NCI-H2171 (cell line): ENCODE results near the gene NANS.
"Not testable (repeated sequence)": the region's sequence is repeated elsewhere in the genome, so short reads cannot be mapped to it uniquely, and the experiment has no call there.

Experiments used
- DNase-seq: peaks from one replicate; lab custom pipeline; 2025; lab: John Stamatoyannopoulos, UW

The NANS gene

GRCh38 chr9:98039607-98040017 is 16.9 kb upstream of the NANS start:
- DNase-seq = no peak

GRCh38 chr9:98040212-98040611 is 16.3 kb upstream of the NANS start:
- DNase-seq = no peak

- DNase-seq = no peak
These were observed 12.6 kb upstream of the NANS start for GRCh38 chr9:98043915-98044314.

GRCh38 chr9:98045234-98046179 is 11.0 kb upstream of the NANS start:
- no peak for DNase-seq

- no peak for DNase-seq
These were observed 10.4 kb upstream of the NANS start for GRCh38 chr9:98046180-98046543.

DNA sequence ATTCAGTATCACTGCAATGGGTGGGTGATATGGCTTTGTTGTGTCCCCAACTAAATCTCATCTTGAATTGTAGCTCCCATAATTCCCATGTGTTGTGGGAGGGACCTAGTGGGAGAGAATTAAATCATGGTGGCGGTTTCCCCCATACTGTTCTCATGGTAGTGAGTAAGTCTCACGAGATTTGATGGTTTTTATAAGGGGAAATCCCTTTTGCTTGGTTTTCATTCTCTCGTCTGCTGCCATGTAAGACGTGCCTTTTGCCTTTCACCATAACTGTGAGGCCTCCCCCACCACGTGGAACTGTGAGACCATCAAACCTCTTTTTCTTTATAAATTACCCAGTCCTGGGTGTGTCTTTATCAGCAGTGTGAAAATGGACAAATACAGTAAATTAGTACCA is 9.5 kb upstream of the NANS start:
- no peak for DNase-seq

GRCh38 chr9:98049288-98050072 is 7.1 kb upstream of the NANS start:
- no peak for DNase-seq

- no peak for DNase-seq
These were observed 6.2 kb upstream of the NANS start for GRCh38 chr9:98050351-98050750.

- no peak for DNase-seq
These were observed 2.1 kb upstream of the NANS start for GRCh38 chr9:98054376-98054951.

DNA sequence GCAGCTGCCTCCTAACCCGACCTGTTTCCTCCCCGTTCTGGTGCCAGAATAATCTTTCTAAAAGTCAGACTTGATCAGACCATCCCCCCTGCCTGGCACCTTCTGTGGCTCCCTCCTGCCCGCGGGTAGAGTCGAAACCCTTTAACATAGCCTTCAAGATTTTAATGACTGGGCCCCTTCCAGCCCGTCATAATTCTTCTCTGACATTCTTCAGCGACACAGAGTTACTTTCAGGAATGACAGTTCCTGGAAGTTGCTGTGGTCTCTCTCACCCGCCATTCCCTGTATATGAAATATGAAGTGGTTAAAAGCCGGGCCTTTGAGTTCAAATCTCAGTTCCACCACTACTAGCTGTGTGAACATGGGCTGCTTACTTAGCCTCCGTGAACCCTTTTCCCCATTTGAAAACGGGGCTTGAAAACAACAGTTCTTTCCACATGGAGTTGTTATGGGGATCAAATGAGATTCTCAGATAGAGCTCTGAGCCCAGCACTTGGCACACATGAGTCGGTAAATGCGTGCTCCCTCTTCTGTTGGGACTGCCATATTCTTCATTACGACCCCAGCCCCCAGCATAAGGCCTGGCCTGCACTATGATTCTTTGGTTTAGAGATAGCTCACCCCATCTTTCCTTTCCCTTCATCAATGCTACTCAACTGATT is 737 bp downstream of the NANS start:
- DNase-seq = no peak

GRCh38 chr9:98062161-98062560 is 5.6 kb downstream of the NANS start:
- DNase-seq = no peak

DNA sequence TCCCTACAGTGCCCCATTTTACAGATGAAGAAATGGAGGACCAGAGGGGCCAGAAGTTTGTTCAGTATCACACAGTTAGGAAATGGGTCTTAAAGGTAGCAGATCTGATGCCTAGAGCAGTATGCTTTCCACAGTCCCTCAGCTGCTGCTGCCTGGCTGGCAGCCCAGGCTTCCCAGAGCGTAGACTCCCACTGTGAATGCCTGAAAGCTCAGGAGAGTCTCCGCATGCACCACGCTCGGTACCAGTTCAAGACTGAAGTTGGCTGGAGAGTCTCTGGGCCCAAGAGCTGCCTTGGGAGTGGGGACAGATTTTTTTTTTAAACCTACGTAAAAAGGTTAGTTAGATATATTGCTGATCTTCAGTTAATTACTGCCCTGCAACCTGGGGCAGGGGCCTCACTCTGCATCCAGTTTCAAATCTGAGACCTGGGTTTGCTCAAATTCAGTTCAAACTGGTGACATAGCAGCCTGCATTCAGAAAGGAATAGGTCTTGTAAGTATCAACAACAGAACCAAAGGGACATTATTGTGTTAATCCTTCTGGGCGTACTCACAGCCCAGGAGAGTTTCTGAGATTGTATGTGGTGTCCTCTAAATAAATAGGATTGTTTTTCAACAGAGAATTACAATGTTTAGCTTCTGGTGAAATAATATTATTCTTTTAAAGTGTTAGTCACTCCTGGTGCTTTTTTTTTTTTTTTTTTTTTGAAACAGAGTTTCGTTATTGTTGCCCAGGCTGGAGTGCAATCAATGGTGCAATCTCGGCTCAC is 8.3 kb downstream of the NANS start:
- DNase-seq = no peak

- no peak for DNase-seq
These were observed 9.7 kb downstream of the NANS start for GRCh38 chr9:98066235-98066634.

DNA sequence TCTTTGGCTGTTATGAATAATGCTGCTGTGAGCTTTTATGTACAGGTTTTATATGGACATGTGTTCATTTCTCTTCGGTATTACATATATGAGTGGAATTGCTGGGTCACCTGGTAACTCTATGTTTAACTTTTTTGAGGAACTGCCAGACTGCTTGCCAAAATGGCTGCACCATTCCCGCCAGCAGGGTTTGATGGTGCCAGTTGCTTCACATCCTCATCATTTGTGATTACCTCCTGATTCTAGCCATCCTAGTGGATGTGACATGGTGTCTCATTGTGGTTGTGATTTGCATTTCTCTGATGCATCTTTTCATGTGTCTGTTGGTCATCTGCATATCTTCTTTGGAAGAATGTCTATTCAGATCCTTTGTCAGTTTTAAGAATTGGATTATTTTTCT is 10.7 kb downstream of the NANS start:
- no peak for DNase-seq

DNA sequence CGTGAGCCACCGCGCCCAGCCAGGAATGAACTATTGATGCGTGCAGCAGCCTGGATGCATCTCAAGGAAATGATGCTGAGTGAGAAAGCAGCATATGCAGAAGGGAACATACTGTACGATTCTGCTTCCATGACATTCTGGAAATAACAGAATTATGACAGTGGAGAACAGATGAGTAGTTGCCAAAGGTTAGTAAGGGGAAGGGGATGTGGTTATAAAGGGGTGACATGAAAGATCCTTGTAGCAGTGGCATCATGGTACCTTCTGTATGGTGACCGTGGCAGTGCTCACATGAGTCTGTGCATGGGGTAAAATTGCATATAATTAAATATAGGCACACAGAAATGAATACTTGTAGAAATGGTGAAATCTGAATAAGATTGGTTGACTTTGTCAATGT is 13.0 kb downstream of the NANS start:
- DNase-seq = no peak

DNA sequence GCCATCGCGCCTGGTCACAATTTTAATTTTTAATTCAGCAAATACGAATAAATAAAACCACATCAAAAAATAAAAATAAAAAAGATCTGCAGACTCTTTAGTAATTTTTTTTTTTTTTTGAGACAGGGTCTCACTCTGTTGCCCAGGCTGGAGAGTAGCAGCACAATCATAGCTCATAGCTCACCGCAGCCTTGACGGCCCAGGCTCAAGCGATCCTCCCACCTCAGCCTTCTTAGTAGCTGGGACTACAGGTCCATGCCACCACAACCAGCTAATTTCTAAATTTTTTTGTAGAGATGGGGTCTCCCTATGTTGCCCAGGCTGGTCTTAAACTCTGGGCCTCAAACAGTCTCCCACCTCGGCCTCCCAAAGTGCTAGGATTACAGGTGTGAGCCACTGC is 14.2 kb downstream of the NANS start:
- no peak for DNase-seq

- no peak for DNase-seq
These were observed 15.2 kb downstream of the NANS start for GRCh38 chr9:98071737-98072136.

GRCh38 chr9:98074115-98074990 is 17.8 kb downstream of the NANS start:
- peak; percentile 28 for DNase-seq

DNA sequence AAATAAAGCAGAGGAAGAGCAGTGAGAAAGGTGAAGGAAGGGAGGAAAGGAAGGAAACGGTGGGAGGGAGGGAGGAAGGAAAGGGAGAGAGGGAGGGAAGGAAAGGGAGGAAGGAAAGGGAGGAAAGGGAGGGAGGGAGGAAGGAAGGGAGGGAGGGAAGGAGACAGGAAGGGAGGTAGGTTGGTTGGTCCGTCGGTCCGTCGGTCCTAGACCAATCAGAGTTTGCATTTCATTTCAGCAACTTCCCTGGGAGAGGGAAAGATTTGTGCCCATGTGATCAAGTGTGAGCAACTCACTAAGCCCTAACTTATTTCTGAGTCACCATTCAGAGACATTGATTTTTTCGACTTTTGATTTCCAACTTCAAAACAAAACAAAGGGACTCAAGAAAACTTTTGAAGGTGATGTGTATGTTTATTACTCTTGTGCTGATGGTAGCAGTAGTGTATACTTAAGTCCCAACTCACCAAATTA is 18.8 kb downstream of the NANS start:
- DNase-seq = no peak

GRCh38 chr9:98076514-98076890 is 20.0 kb downstream of the NANS start:
- not testable (repeated sequence) for DNase-seq
